ENCODE results near the gene NR5A2. TPM values are rescaled to one million over a fixed set of nuclear protein-coding genes. Genes with fewer than 3 reads are reported as not detected.

The NR5A2 gene
- total RNA-seq, 4 donors from 2014 or later: 3.8 to 9.0 (median 4.5) TPM

DNA sequence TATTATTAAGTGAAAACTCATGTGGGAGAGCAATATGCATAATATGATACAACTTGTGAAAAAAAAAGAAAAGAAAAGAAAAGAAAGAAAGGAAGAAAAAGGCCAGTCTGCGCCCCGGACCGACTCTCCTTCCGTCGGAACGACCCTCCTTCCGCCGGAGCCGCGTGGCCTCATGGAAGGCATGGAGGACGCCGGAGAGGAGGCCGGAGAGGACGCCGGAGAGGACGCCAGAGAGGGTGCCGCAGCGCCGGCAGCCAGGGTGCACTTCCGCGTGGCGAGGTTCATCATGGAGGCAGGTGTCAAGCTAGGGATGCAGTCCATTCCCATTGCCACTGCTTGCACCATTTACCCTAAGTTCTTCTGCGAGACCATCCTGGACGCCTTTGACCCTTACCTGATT, 185.9 kb downstream of the NR5A2 start:
- Histone ChIP-seq H3K27ac (no peak overlapping the region), H3K9me3 (no peaks in the 10 kb centered on the region), H3K27me3 (no peaks in the 10 kb centered on the region), H3K36me3 (no peaks in the 10 kb centered on the region), H3K4me3 (no peak overlapping the region), H3K4me1 (no peaks in the 10 kb centered on the region)
- no peak for DNase-seq (ENCODE audit: low spot score in 2 of 2)
- TF ChIP-seq, protein P1, sequence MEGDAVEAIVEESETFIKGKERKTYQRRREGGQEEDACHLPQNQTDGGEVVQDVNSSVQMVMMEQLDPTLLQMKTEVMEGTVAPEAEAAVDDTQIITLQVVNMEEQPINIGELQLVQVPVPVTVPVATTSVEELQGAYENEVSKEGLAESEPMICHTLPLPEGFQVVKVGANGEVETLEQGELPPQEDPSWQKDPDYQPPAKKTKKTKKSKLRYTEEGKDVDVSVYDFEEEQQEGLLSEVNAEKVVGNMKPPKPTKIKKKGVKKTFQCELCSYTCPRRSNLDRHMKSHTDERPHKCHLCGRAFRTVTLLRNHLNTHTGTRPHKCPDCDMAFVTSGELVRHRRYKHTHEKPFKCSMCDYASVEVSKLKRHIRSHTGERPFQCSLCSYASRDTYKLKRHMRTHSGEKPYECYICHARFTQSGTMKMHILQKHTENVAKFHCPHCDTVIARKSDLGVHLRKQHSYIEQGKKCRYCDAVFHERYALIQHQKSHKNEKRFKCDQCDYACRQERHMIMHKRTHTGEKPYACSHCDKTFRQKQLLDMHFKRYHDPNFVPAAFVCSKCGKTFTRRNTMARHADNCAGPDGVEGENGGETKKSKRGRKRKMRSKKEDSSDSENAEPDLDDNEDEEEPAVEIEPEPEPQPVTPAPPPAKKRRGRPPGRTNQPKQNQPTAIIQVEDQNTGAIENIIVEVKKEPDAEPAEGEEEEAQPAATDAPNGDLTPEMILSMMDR (IDR thresholded peaks at IDR 0.05): no peak
- no peak for TF ChIP-seq EP300 (IDR thresholded peaks at IDR 0.05)
- no peak for TF ChIP-seq POLR2A (IDR thresholded peaks at IDR 0.05)
- 94 to 96% methylated on average over 24 of the region's 24 CpGs for WGBS, 2 donors

GRCh38 chr1:200213921-200214320, 186.4 kb downstream of the NR5A2 start:
- no peaks in the 10 kb centered on the region for H3K36me3 ChIP-seq
- no peaks in the 10 kb centered on the region for H3K4me1 ChIP-seq
- no peak for DNase-seq (ENCODE audit: low spot score in 2 of 2)
- WGBS, 2 donors: 95 to 98% methylated on average over 9 to 14 of the region's 15 CpGs
- H3K27me3 ChIP-seq: no peaks in the 10 kb centered on the region
- no peak overlapping the region for H3K4me3 ChIP-seq
- H3K27ac ChIP-seq: no peak overlapping the region
- TF ChIP-seq EP300 (IDR thresholded peaks at IDR 0.05) (no peak), POLR2A (IDR thresholded peaks at IDR 0.05) (no peak)
- TF ChIP-seq, protein P1 (IDR thresholded peaks at IDR 0.05): no peak
- H3K9me3 ChIP-seq: no peaks in the 10 kb centered on the region

- Histone ChIP-seq H3K4me1 (no peaks in the 10 kb centered on the region), H3K36me3 (no peaks in the 10 kb centered on the region), H3K27ac (no peak overlapping the region), H3K9me3 (no peaks in the 10 kb centered on the region), H3K27me3 (no peaks in the 10 kb centered on the region), H3K4me3 (no peak overlapping the region)
- WGBS, 2 donors: 84% methylated on average over 2 of the region's 2 CpGs
- no peak for DNase-seq (ENCODE audit: low spot score in 2 of 2)
- TF ChIP-seq EP300 (IDR thresholded peaks at IDR 0.05) (no peak), POLR2A (IDR thresholded peaks at IDR 0.05) (no peak)
- TF ChIP-seq, protein P1 (IDR thresholded peaks at IDR 0.05): no peak
Measured at GRCh38 chr1:200215350-200215749, 187.8 kb downstream of the NR5A2 start.

GRCh38 chr1:200217703-200218102, 190.2 kb downstream of the NR5A2 start:
- WGBS, 2 donors: 85 to 88% methylated on average over 5 of the region's 5 CpGs
- Histone ChIP-seq H3K36me3 (no peaks in the 10 kb centered on the region), H3K27me3 (no peaks in the 10 kb centered on the region), H3K27ac (no peak overlapping the region), H3K4me3 (no peak overlapping the region), H3K4me1 (no peaks in the 10 kb centered on the region), H3K9me3 (no peaks in the 10 kb centered on the region)
- no peak for DNase-seq (ENCODE audit: low spot score in 2 of 2)
- no peak for TF ChIP-seq EP300 (IDR thresholded peaks at IDR 0.05)
- no peak for TF ChIP-seq POLR2A (IDR thresholded peaks at IDR 0.05)
- TF ChIP-seq, protein P1 (IDR thresholded peaks at IDR 0.05): no peak

- no peak for DNase-seq (ENCODE audit: low spot score in 2 of 2)
- H3K36me3 ChIP-seq: no peaks in the 10 kb centered on the region
- TF ChIP-seq EP300 (IDR thresholded peaks at IDR 0.05) (no peak), POLR2A (IDR thresholded peaks at IDR 0.05) (no peak)
- TF ChIP-seq, protein P1 (IDR thresholded peaks at IDR 0.05): no peak
- 81 to 85% methylated on average over 4 of the region's 4 CpGs for WGBS, 2 donors
- H3K4me1 ChIP-seq: no peaks in the 10 kb centered on the region
- H3K27me3 ChIP-seq: no peaks in the 10 kb centered on the region
- no peaks in the 10 kb centered on the region for H3K9me3 ChIP-seq
- no peak overlapping the region for H3K27ac ChIP-seq
- no peak overlapping the region for H3K4me3 ChIP-seq
Measured at GRCh38 chr1:200221614-200222282, 194.2 kb downstream of the NR5A2 start.
